Umbilical cord (tissue), 2 donors: ENCODE results near the gene WDR70. TPM values are rescaled to one million over a fixed set of nuclear protein-coding genes. Genes with fewer than 3 reads are reported as not detected.
A peak's percentile ranks its signal among the peaks of the same experiment; 100 is the strongest.
"Not testable (repeated sequence)": the region's sequence is repeated elsewhere in the genome, so short reads cannot be mapped to it uniquely, and the experiment has no call there.

Source experiments
- DNase-seq: peaks from one replicate; pipeline ENCODE4 v3.0.0-alpha.2; 2015; ENCODE audit warnings: low spot score
- total RNA-seq: library from RNA; depleted of rRNA; stranded (reverse); fragments of >200 nt; gene quantifications from one replicate; pipeline ENCODE4 v1.2.3, GENCODE V29; 2014; ENCODE audit warnings: low replicate concordance; ENCODE audit not compliant: insufficient read depth

The WDR70 gene
- total RNA-seq, 1 donor from 2014 or later, result 17.3 TPM

DNA sequence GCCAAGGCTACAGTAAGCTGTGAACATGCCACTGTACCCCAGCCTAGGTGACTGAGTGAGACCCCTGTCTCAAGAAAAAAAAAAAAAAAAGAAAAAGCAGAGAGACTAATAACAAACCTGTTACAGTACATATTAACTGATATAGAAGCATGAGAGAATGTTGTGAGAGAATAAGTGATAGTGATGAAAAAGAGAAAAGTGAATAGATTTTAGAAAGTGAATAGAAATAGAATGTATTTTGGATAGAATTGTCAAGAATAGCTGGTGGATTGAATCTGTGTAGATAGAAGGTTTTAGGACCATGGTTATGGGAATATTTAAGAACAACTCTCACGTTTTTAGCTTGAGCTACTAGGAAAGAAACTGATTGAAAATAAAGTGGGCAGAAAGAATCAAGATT is 135.8 kb downstream of the WDR70 start:
- no peak for DNase-seq

DNA sequence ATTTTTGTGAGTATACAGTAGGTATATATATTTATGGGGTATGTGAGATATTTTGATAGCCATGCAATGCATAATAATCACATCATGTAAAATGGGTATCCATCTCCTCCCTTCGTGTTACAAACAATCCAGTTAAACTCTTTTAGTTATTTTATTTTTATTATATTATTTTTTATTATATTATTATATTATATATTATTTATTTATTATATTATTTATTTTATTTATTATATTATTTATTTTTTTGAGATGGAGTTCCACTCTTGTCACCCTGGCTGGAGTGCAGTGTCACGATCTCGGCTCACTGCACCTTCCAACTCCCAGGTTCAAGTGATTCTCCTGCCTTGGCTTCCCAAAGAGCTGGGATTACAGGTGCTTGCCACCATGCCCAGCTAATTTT is 138.6 kb downstream of the WDR70 start:
- no peak for DNase-seq

DNA sequence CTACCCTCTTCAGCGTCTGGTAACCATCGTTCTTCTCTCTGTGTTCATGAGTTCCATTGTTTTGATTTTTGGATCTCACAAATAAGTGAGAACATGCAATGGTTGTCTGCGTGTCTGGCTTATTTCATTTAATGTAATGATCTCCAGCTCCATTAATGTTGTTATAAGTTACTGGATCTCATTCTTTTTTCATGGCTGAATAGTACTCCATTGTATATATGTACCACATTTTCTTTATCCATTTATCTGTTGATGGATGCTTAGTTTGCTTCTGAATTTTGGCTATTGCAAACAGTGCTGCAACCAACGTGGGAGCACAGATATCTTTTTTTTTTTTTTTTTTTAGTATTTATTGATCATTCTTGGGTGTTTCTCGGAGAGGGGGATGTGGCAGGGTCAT is 139.2 kb downstream of the WDR70 start:
- DNase-seq, result not testable (repeated sequence)

DNA sequence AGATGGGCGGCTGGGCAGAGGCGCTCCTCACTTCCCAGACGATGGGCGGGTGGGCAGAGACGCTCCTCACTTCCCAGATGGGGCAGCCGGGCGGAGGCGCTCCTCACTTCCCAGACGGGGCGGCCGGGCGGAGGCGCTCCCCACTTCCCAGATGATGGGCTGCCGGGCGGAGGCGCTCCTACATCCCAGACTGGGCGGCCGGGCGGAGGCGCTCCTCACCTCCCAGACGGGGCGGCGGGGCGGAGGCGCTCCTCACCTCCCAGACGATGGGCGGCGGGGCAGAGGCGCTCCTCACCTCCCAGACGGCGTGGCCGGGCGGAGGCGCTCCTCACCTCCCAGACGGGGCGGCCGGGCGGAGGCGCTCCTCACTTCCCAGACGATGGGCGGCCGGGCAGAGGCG is 140.2 kb downstream of the WDR70 start:
- no peak for DNase-seq

DNA sequence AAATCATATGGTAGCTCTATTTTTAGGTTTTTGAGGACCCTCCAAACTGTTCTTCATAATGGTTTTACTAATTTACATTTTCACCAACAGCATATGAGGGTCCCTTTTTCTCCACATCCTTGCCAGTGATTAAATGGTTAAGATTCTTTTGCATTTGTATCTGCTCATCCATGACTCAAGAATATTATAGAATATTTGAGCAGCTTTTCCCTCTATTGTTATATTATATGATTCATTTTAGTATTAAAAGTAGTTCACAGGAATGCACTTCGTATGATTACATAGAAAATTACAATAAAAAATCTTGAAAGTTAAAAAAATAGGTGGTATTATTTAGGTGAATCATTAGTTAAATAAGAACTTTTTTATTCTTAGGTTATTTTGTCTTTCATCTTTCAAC is 140.7 kb downstream of the WDR70 start:
- DNase-seq, result no peak

DNA sequence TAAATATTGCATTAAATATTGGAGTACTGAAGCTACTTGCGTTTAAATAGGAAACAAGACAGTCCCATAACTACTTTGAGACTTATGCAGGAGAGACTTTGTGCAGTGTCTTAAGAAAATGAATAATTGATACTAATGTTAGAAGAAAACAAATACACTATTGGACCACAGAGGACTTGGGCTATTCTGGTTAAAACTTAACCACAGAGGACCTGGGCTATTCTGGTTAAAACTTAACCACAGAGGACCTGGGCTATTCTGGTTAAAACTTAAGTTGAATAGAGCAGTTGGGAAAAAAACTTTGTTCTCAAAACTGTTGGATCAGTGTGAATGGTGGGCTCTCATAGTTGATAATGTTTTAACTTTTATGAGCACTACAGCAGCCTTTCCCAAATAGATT is 141.7 kb downstream of the WDR70 start:
- no peak for DNase-seq

DNA sequence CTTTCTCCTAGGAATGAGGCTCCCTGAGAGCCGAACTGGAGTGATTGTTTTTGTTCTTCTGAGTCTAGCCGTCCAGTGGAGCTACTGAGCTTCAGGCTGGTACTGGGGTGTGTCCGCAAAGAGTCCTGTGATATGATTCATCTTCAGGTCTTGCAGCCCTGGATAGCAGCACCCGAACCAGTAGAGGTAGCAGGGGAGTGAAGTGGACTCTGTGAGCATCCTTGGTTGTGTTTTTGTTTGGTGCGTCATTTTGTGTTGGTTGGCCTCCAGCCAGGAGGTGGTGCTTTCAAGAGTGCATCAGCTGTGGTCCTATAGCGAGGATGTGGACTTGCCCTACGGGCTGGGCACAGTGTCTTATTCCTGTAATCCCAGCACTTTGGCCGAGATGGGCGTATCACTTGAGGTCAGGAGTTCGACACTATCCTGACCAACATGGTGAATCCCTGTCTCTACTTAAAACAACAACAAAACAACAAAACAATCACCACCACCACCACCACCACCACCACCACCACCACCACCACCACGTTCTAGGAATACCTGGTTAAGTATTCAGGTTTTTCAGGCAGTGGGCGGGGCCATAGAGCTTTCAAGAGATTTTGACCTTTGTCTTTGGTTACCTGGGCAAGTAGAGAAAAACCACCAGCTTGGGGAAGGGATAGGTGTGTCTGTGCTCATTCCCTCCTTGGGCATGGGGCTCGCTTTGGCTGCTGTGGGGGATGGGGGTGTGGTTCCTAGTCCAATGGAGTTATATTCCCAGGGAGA is 154.0 kb downstream of the WDR70 start:
- DNase-seq, result no peak

DNA sequence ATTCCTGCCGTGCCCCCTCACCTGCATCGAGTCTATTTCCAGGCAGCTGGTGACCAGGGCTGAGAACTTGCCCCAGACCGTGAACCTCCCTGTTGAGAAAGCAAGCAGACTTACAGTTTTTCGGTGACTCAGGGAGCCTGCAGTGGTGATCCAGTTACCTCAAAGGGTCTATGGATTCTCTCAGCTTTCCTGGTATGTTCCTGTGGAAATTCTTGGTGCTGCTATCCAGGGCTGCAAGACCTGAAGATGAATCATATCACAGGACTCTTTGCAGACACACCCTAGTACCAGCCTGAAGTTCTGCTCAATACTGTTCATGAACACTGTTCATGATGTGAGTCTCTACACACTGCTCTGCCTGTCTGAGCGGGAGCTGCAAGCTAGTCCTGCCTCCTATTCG is 154.7 kb downstream of the WDR70 start:
- no peak for DNase-seq

DNA sequence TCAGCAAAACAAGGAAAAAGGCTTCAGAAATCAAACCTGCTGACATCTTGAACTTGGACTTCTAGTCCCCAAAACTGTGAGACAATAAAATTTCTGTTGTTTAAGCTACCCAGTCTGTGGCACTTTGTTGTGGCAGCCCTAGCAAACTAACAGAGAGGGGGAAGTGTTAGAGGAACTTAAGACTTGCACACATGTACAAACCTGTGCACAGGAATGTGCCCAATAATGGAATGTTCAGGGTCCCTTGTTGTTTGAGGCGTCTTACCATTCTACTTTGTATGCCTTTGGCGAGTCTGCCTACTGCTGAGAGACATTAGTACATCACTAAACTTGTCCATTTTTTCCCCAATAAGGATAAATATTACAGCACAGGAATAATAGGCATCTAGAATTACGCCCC is 160.3 kb downstream of the WDR70 start:
- DNase-seq, result peak; percentile 6

DNA sequence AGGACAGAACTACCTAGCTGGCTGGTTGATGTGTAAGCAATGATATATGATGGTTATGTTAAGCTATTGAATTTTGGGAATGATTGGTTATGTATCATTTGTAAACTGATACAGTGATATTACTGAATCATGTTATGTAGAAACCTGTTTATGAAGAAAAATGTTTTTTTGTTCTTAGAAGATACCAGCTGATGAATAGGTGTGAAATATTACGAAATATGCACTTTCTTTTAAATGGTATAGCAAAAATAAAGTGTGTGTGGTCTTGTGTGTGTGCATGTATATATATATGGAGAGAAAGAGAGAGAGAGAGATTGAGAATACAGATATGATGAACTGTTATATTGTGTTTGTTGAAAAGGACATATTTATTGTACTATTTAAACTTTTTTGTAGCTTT is 164.1 kb downstream of the WDR70 start:
- DNase-seq, result no peak

DNA sequence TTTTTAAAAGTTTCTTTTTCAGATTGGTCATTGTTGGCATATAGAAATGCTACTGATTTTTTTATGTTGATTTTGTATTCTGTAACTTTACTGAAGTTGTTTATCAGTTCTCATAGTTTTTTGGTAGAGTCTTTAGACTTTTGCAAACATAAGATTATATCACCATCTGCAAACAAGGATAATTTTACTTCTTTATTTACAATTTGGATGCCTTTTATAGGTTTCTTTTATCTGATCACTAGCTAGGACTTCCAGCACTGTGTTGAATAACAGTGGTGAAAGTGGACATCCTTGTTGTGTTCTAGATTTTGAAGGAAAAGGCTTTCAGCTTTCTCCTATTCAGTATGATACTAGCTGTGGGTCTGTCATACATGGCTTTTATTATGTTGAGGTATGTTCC is 170.3 kb downstream of the WDR70 start:
- no peak for DNase-seq

DNA sequence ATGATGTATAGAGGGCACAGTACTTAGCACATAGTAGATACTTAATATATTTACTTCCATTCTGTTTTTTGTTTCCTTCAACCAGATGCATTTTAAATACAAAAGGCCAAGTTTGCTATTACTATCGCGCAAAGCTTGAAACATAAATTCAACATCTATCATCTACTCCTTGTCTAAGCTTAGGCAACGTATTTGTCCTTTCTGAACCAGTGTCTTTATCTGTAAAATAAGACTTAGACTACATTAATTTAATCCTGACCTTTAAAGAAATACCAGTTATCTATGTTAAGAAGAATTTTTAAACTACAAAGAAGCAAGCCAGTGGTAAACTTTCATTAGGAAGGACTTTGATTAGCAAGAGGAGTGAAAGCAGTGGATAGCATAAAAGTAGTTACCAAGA is 173.0 kb downstream of the WDR70 start:
- DNase-seq, result peak; percentile 78

DNA sequence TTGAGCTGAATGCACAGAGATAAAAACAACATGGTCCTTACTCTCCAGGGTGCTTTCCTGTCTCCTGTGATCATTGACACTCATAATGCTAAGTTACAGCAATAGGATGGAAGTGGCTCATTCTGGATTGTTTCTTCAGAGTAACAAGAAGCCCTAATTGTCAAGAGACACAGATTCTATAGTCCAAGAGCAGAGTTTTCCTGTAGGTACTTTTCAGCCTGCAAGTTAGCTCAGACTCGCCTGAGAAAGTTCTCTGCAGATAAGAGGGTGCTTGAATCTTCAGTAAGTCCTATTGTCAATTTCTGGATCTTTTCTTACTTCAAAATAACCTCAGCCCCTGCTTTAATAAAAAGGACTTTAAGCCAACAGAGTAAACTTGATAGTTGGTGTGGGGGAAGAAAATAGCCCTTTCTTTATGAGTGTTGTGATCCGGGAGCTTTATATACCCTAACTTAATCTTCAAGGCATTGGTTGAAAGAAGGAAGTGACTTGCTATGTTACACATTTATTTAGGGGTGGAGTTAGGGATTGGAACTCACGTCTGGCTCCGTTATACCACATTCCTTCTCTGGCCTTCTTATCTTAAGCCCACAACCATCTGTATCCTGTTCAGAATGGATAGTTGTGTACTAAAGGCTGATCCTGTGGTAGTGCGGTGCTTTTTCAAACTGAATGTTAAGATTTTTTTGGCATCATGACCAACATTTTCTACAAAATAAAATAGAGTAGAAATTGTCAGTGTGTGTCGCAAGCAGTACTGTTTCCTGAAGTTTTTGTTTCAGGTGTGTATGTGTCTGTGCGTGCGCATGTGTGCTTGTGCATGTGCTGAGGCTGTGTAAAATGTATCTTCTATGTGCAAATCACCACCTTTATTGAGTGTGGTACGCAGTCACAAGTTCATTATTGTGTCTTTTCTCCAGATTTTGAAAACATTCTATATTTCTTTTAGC is 173.9 kb downstream of the WDR70 start:
- DNase-seq, result peak; percentile 98

DNA sequence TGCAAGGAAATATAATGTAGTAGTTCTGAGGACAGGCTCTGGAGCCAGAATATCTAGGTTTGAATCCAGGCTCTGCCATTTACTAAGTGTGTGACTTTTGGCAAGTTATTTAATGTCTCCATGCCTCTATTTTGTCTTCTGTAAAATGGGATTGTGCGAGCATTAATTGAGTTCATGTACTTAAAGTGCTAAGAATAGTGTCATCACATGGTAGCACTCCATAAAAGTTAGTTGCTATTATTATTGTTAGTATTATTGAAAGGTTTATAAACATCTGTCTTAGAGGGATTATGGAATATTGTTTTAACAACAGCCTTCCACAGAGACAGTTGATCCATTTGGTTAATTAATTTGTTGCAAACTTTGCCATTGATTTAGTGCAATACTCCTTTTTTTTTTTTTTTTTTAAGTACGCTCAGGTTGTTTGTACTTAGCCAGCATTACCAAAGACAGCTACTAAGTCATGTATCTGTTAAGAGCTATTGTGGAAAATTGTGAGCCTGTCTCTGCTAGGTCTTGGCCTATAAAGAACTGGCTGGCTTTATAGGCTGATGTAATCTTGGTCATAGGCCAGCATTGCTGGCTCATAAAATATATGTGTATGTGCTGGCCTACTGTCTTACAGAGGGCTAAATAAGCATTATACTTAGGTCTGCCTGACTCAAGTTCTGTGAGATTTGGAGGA is 174.7 kb downstream of the WDR70 start:
- peak; percentile 96 for DNase-seq

DNA sequence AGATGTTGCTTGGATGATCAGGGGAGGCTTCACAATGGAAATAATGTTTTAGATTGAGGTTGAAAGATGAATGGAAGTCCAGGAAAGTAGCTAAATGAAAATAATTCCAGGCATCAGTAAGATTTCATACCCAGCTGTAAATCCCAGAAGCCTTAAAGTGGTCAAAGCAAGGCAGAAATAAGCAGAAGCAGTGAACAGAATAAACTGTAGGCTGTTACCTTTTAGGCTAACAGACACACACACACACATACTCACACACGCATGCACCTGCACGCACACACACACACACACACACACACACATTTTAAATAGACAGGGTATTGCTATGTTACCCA is 175.3 kb downstream of the WDR70 start:
- no peak for DNase-seq

DNA sequence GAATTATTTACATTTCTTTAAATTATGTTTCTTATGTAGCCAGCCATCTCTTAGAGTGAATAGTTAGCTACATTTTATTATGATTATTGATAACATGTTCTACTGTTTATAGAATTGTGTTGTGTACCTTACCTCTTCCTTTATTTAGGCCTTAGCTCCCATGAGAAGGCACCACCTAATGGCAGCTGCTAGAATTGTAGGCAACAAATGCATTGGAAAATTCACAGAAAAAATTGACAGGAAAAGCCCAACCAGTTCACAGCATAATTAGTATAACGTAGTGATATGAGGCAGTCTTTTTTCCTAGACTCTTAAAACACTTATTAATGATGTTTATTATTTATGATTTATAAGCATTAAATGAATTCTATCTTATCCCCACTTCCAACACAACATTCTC is 175.8 kb downstream of the WDR70 start:
- DNase-seq, result no peak

DNA sequence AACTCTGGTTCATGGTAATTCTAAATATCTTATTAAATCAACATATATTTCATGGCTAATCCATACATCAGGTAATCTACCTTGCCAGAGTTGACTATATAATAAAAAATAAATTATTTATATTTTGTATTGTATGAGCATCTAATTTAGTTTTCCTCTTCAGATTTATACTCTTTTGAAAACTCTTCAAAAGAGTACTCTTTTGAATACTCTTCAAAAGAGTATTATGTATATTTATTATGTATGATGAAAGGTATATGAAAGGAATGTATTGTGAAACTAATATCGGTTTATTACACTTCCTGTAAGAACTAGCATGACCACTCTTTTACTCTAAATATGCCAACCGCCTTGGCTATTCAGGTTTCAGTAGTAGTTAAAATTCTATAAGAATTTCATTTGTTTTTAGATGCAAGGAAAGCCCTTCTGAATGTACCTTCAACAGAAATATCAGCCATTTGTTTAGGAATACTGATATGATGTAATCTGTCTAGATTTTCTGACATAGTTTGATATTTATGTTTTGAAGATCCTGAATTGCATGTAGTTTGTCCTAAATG is 178.7 kb downstream of the WDR70 start:
- no peak for DNase-seq

DNA sequence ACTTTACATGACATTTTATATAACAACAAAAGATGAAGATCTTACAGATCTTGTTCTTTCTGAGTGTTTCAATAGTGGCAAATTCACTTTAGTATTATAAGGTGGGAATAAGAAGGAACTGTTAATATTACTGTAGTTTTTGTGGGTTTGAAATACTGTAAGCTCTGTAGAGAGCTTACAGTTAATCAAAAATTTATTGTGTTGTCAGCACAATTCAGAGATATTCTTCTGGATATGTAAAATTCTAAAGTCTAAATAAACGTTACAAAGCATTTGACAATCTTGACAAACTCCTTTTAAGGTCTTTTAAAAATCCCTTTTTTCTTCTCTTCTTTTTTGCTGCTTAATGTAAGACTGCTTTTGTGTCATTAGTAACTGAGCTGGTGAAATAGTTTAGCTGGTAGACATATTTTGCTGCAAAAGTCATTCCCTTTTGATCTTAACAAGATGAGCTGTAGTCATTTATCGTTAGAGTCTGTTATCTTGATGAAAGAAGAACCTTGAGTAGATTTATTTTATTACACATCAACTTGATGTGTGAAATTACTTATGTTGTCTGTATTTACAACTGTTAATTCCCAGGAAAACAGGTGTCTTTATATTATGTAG is 186.0 kb downstream of the WDR70 start:
- peak; percentile 42 for DNase-seq

DNA sequence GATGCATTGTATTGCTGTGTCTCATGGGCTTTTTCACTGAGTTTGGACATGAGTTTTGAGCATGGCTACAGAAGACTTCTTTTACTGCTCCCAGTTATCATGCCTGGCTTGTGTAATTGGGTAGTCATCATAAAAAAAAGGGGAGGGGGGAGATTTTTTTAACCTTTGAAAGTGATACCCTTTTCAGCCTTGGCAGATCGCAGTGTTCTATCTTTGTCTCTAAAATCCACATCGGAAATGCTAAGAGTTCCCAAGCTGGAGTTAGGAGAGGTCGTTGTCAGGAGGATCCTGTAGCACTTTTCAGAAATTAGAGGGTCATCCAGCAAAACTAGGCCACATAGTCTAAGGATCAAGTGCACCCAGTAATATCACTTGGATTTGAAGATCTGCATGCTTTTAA is 188.4 kb downstream of the WDR70 start:
- no peak for DNase-seq

DNA sequence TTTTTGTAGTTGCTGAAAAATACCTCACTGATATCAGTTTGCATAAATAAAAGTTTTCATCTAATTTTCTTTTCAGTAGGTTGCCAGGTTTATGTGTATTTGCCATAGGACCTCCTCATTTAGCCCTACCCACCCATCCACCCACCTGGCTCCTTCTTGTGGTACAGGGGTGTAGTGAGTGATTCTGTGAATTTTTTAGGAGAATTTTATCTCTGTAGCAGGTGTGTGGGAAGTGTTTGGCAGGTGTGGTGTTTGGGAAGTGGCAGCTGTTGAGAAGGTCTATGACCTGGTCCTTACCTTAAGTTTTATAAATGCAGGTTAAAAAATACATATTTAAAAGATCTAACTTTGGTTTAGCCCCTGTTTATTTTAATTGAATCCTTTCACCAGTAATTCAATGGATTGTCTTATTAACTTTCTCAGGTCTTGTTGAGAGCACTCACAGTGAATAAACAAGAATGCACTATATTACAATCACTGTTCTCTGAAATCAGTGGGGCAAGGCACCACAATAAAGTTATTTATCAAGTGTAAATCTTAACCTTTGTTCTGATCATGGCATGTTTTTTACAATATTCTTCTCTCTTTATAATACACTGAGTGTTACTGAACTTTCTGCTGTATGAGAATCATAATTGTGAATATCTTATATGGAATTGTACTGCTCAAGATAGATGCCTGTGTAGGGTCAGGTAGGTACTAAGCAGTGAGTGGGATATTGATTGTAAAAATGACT is 189.1 kb downstream of the WDR70 start:
- DNase-seq, result no peak

DNA sequence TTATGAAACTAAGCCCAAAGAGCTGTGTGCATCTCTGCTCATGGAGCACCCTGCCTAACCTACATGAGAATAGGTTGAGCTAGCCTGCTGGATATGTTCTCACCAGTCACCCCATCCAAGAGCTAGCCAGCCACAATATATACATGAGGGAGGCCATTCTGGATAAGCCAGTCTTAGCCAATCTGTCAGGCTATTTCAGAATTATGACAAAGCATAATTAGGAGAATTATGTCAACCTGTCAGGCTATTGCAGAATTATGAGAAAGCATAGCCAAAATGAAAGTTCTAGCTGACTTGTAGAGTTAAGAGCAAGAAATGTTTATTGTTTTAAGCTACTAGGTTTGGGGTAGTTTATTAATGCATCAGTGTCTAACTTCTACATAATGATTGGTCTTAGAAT is 189.8 kb downstream of the WDR70 start:
- no peak for DNase-seq
